HepG2 (cell line): Measurements from ENCODE around the gene KCNH1.

ENCODE experiments used
- EP300 ChIP-seq, 3 experiments: sonication (generic) in 1 of 3; formaldehyde crosslinking in 1 of 3; IDR thresholded peaks; 2 replicates each; pipeline versions ENCODE4 v1.5.1 to v1.6.1; 2011 to 2020; ENCODE audit warnings: low read depth in 2 of 3, low read length in 2 of 3, borderline replicate concordance in 1 of 3, improper control_type of control experiment in 1 of 3, mild to moderate bottlenecking in 1 of 3, missing genetic modification reagents in 1 of 3, moderate library complexity in 1 of 3
- TCF7 ChIP-seq: sonication (generic); IDR thresholded peaks from 2 replicates; pipeline ENCODE4 v1.6.1; 2016; ENCODE audit warnings: antibody characterized with exemption, low read depth
- ZFP62 ChIP-seq: sonication (generic); formaldehyde crosslinking; IDR thresholded peaks from 2 replicates; pipeline ENCODE4 v1.4.0; 2020; ENCODE audit warnings: missing genetic modification reagents
- ZZZ3 ChIP-seq: sonication (generic); formaldehyde crosslinking; IDR thresholded peaks from 2 replicates; pipeline ENCODE4 v1.4.0; 2020; ENCODE audit warnings: missing genetic modification reagents, mild to moderate bottlenecking, borderline replicate concordance
- TF ChIP-seq, protein P1 (sequence below): sonication (generic); formaldehyde crosslinking; IDR thresholded peaks from 2 replicates; pipeline ENCODE4 v1.5.0; 2020; ENCODE audit warnings: mild to moderate bottlenecking, missing genetic modification reagents, moderate library complexity
- TF ChIP-seq, protein P2 (sequence below): sonication (generic); formaldehyde crosslinking; IDR thresholded peaks from 2 replicates; pipeline ENCODE4 v1.4.0; 2020; ENCODE audit warnings: missing genetic modification reagents, mild to moderate bottlenecking, borderline replicate concordance
- TF ChIP-seq, protein P3 (sequence below): sonication (generic); formaldehyde crosslinking; IDR thresholded peaks from 2 replicates; pipeline ENCODE4 v1.4.0; 2020; ENCODE audit warnings: mild to moderate bottlenecking, missing genetic modification reagents

DNA sequence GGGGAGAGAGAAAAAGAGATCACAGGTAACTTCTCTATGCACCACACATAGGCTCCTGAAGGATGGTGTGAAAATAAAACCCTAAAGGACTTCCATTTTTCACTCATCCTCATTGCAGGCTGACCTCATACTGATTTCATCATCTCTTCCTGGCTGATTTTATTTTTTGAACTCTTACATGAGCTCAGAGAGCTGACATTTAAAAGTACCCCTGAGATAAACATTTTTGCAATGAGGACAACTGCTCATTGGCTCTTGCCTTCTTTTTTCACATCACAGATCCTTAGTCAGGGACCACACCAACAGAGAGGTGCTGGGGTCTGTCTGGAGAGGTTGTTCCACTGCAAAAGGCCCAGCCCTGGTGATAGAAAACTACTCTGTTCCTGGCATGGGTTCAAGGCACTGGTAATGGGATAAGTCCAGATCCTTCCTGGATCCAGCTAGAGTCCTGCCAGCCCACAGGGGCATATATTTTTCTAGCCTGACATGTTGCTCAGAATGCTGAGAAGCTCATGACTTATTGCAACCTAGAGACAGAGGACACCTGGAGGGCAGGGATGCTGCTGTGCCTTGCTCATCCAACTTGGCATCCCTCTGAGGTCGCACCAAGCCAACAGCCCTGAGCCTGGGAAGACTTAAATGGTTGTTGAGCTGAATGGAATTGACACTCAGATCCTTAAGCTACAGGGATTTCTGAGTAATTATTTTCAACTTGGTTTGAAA is 445.3 kb downstream of the KCNH1 start:
- TF ChIP-seq, protein P1, sequence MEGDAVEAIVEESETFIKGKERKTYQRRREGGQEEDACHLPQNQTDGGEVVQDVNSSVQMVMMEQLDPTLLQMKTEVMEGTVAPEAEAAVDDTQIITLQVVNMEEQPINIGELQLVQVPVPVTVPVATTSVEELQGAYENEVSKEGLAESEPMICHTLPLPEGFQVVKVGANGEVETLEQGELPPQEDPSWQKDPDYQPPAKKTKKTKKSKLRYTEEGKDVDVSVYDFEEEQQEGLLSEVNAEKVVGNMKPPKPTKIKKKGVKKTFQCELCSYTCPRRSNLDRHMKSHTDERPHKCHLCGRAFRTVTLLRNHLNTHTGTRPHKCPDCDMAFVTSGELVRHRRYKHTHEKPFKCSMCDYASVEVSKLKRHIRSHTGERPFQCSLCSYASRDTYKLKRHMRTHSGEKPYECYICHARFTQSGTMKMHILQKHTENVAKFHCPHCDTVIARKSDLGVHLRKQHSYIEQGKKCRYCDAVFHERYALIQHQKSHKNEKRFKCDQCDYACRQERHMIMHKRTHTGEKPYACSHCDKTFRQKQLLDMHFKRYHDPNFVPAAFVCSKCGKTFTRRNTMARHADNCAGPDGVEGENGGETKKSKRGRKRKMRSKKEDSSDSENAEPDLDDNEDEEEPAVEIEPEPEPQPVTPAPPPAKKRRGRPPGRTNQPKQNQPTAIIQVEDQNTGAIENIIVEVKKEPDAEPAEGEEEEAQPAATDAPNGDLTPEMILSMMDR (CRISPR knock-in tag), result no peak
- TF ChIP-seq, protein P2, sequence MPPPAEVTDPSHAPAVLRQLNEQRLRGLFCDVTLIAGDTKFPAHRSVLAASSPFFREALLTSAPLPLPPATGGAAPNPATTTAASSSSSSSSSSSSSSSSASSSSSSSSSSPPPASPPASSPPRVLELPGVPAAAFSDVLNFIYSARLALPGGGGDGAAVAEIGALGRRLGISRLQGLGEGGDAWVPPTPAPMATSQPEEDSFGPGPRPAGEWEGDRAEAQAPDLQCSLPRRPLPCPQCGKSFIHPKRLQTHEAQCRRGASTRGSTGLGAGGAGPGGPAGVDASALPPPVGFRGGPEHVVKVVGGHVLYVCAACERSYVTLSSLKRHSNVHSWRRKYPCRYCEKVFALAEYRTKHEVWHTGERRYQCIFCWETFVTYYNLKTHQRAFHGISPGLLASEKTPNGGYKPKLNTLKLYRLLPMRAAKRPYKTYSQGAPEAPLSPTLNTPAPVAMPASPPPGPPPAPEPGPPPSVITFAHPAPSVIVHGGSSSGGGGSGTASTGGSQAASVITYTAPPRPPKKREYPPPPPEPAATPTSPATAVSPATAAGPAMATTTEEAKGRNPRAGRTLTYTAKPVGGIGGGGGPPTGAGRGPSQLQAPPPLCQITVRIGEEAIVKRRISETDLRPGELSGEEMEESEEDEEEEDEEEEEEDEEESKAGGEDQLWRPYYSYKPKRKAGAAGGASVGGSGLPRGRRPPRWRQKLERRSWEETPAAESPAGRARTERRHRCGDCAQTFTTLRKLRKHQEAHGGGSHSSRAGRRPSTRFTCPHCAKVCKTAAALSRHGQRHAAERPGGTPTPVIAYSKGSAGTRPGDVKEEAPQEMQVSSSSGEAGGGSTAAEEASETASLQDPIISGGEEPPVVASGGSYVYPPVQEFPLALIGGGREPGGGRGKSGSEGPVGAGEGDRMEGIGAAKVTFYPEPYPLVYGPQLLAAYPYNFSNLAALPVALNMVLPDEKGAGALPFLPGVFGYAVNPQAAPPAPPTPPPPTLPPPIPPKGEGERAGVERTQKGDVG (CRISPR knock-in tag), result no peak
- TF ChIP-seq EP300 (IDR thresholded peaks at IDR 0.05; ENCODE audit: low read depth in 2 of 2, low read length in 2 of 2), result no peak
- no peak for TF ChIP-seq EP300 (CRISPR knock-in tag; IDR thresholded peaks at IDR 0.05; ENCODE audit: borderline replicate concordance)
- no peak for TF ChIP-seq ZZZ3 (CRISPR knock-in tag)
- TF ChIP-seq TCF7, result no peak
- TF ChIP-seq, protein P3, sequence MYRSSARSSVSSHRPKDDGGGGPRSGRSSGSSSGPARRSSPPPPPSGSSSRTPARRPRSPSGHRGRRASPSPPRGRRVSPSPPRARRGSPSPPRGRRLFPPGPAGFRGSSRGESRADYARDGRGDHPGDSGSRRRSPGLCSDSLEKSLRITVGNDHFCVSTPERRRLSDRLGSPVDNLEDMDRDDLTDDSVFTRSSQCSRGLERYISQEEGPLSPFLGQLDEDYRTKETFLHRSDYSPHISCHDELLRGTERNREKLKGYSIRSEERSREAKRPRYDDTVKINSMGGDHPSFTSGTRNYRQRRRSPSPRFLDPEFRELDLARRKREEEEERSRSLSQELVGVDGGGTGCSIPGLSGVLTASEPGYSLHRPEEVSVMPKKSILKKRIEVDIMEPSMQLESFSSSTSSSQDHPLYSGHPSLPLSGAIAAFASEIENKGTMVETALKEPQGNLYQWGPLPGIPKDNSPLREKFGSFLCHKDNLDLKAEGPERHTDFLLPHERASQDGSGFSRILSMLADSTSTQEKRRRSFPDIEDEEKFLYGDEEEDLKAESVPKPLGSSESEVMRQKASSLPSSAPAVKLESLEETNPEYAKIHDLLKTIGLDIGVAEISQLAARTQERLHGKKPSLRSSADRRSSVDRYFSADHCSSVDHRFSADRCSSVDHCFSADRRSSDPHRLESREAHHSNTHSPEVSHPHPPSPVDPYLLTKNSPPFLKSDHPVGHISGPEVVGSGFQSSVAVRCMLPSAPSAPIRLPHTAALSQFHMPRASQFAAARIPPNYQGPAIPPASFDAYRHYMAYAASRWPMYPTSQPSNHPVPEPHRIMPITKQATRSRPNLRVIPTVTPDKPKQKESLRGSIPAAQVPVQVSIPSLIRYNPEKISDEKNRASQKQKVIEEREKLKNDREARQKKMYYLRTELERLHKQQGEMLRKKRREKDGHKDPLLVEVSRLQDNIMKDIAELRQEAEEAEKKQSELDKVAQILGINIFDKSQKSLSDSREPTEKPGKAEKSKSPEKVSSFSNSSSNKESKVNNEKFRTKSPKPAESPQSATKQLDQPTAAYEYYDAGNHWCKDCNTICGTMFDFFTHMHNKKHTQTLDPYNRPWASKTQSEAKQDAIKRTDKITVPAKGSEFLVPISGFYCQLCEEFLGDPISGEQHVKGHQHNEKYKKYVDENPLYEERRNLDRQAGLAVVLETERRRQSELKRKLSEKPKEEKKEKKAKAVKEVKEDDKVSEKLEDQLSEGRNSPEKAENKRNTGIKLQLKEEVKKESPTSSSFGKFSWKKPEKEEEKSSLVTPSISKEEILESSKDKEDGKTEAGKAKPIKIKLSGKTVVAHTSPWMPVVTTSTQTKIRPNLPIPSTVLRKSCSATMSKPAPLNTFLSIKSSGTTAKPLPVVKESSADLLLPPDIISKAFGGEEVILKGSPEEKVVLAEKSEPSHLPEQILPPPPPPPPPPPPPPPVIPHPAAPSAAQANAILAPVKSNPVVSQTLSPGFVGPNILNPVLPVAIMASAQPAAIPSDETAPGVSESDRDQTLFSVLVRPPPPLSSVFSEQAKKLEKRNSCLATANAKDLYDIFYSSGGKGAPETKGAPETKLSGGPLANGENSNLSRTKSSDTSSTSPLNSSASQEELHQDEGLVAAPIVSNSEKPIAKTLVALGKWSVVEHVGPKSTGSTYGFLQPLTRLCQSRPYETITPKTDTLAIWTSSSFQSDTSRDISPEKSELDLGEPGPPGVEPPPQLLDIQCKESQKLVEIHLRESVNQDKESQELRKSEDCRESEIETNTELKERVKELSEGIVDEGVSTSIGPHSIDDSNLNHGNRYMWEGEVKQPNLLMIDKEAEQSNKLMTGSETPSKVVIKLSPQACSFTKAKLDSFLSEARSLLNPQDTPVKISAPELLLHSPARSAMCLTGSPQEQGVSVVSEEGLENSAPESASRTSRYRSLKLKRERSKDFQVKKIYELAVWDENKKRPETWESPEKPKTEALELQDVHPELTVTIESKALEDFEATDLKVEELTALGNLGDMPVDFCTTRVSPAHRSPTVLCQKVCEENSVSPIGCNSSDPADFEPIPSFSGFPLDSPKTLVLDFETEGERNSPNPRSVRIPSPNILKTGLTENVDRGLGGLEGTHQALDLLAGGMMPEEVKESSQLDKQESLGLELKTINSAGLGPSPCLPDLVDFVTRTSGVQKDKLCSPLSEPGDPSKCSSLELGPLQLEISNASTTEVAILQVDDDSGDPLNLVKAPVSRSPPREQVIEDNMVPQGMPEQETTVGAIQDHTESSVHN (CRISPR knock-in tag), result no peak
- TF ChIP-seq ZFP62 (CRISPR knock-in tag), result no peak
